NCI-H524 treated with DMSO at 0.1 percent for 48 hours (cell line): ENCODE measurements around the gene ERBB2.

Experiments used
- DNase-seq: peaks from one replicate; lab custom pipeline; 2025; lab: John Stamatoyannopoulos, UW

ERBB2 gene

GRCh38 chr17:39699818-39700147 lies at the start of gene ERBB2:
Gene ERBB2 (plus strand): TSS chr17:39700064. CDS start chr17:39700239, 175 bp downstream.
- DNase-seq, result no peak

- no peak for DNase-seq
Observed at GRCh38 chr17:39650121-39650579, 49.7 kb upstream of the ERBB2 start.

- DNase-seq, result no peak
Observed at GRCh38 chr17:39651923-39652586, 47.8 kb upstream of the ERBB2 start.

GRCh38 chr17:39652587-39653315 lies 47.1 kb upstream of the ERBB2 start:
- no peak for DNase-seq

GRCh38 chr17:39653316-39653661 lies 46.6 kb upstream of the ERBB2 start:
- no peak for DNase-seq

- DNase-seq, result no peak
Observed at GRCh38 chr17:39653662-39654331, 46.1 kb upstream of the ERBB2 start.

GRCh38 chr17:39655105-39655504 lies 44.8 kb upstream of the ERBB2 start:
- no peak for DNase-seq

- no peak for DNase-seq
Observed at GRCh38 chr17:39658346-39658745, 41.5 kb upstream of the ERBB2 start.

GRCh38 chr17:39658760-39659159 lies 41.1 kb upstream of the ERBB2 start:
- no peak for DNase-seq

GRCh38 chr17:39659279-39660010 lies 40.4 kb upstream of the ERBB2 start:
- DNase-seq, result no peak

GRCh38 chr17:39660011-39660360 lies 39.9 kb upstream of the ERBB2 start:
- DNase-seq, result no peak

GRCh38 chr17:39660397-39661385 lies 39.2 kb upstream of the ERBB2 start:
- DNase-seq, result peak; percentile 21

GRCh38 chr17:39661744-39662541 lies 37.9 kb upstream of the ERBB2 start:
- no peak for DNase-seq

GRCh38 chr17:39662551-39663339 lies 37.1 kb upstream of the ERBB2 start:
- DNase-seq, result no peak

GRCh38 chr17:39663340-39663687 lies 36.5 kb upstream of the ERBB2 start:
- no peak for DNase-seq

- no peak for DNase-seq
Observed at GRCh38 chr17:39663688-39664580, 35.9 kb upstream of the ERBB2 start.

GRCh38 chr17:39664581-39665561 lies 35.0 kb upstream of the ERBB2 start, which contains the start of gene TCAP:
Gene TCAP (plus strand): TSS chr17:39665349. CDS start chr17:39665360, 11 bp downstream.
- no peak for DNase-seq
